Neural cell (in vitro differentiated cells): Measurements from ENCODE around the gene SRP9. TPM values are rescaled to one million over a fixed set of nuclear protein-coding genes. Genes with fewer than 3 reads are reported as not detected.

Experiments used
- H2AFZ ChIP-seq: fragments of 200-600, 300-800 bp; sonication (generic), shearing (Covaris generic); 2 replicates; pipeline ENCODE4 v1.6.0; 2014; ENCODE audit warnings: low read depth, mild to moderate bottlenecking, antibody characterized with exemption, low read length, moderate library complexity
- H3F3A ChIP-seq: fragments of 200-600 bp; shearing (Covaris generic); 2 replicates; pipeline ENCODE4 v1.6.1; 2016; ENCODE audit warnings: mild to moderate bottlenecking, moderate library complexity, mixed read lengths, antibody characterized with exemption, low read length; ENCODE audit not compliant: insufficient read depth, poor library complexity, severe bottlenecking
- H3K27ac ChIP-seq: fragments of 200-600, 300-800 bp; sonication (generic), shearing (Covaris generic); 2 replicates; pipeline ENCODE4 v1.5.1; 2014; ENCODE audit warnings: mild to moderate bottlenecking, low read length, moderate library complexity
- H3K27me3 ChIP-seq: fragments of 300-800, 200-600 bp; sonication (generic), shearing (Covaris generic); 2 replicates; pipeline ENCODE4 v1.6.0; 2014; ENCODE audit warnings: mild to moderate bottlenecking, low read depth, low read length, moderate library complexity; ENCODE audit not compliant: insufficient read depth
- H3K36me3 ChIP-seq: fragments of 300-800, 200-600 bp; sonication (generic), shearing (Covaris generic); 2 replicates; pipeline ENCODE4 v1.5.1; 2014; ENCODE audit warnings: mild to moderate bottlenecking, antibody characterized with exemption, low read length, moderate library complexity; ENCODE audit not compliant: insufficient read depth
- H3K4me2 ChIP-seq: fragments of 300-800, 200-600 bp; sonication (generic), shearing (Covaris generic); 2 replicates; pipeline ENCODE4 v1.6.0; 2014; ENCODE audit warnings: mild to moderate bottlenecking, low read length
- H3K4me3 ChIP-seq: fragments of 300-800, 200-600 bp; sonication (generic), shearing (Covaris generic); 2 replicates; pipeline ENCODE4 v1.5.1; 2014; ENCODE audit warnings: mild to moderate bottlenecking, low read length, moderate library complexity
- H3K79me2 ChIP-seq: fragments of 200-600 bp; shearing (Covaris generic); replicated peaks from 2 replicates; pipeline ENCODE4 v1.6.0; 2014; ENCODE audit warnings: mild to moderate bottlenecking, low read length, moderate library complexity; ENCODE audit not compliant: insufficient read depth
- H3K9ac ChIP-seq: fragments of 300-800, 200-600 bp; sonication (generic), shearing (Covaris generic); 2 replicates; pipeline ENCODE4 v1.6.1; 2016; ENCODE audit warnings: mild to moderate bottlenecking, low read length, mixed read lengths
- H3K9me2 ChIP-seq: fragments of 200-600 bp; shearing (Covaris generic); 2 replicates; pipeline ENCODE4 v1.6.1; 2016; ENCODE audit warnings: mild to moderate bottlenecking, low read length, mixed read lengths; ENCODE audit not compliant: insufficient read depth
- H3K9me3 ChIP-seq: fragments of 200-600, 300-800 bp; sonication (generic), shearing (Covaris generic); 2 replicates; pipeline ENCODE4 v1.6.1; 2016; ENCODE audit warnings: mild to moderate bottlenecking, mixed run types, low read length, moderate library complexity, mixed read lengths
- H4K20me1 ChIP-seq: fragments of 200-600 bp; shearing (Covaris generic); 2 replicates; pipeline ENCODE4 v1.6.1; 2016; ENCODE audit warnings: mild to moderate bottlenecking, mixed run types; ENCODE audit not compliant: insufficient read depth
- EP300 ChIP-seq: fragments of 450-650 bp; conservative IDR thresholded peaks from 2 replicates; pipeline ENCODE4 v1.6.1; 2014; ENCODE audit warnings: antibody characterized with exemption, mild to moderate bottlenecking, moderate library complexity; ENCODE audit not compliant: poor library complexity, severe bottlenecking
- EZH2 ChIP-seq: fragments of 200-600, 300-800 bp; shearing (Covaris generic), sonication (generic); IDR thresholded peaks from 2 replicates; pipeline ENCODE4 v1.6.1; 2014; ENCODE audit warnings: antibody characterized with exemption, low read length, borderline replicate concordance, mild to moderate bottlenecking; ENCODE audit not compliant: insufficient read depth, poor library complexity, severe bottlenecking
- MXI1 ChIP-seq: fragments of 450-650 bp; conservative IDR thresholded peaks from 2 replicates; pipeline ENCODE4 v1.6.1; 2014; ENCODE audit warnings: antibody characterized with exemption, mild to moderate bottlenecking; ENCODE audit not compliant: poor library complexity, severe bottlenecking
- POLR2AphosphoS5 ChIP-seq: IDR thresholded peaks from 2 replicates; pipeline ENCODE4 v1.6.1; 2012
- RAD21 ChIP-seq: fragments of 450-650 bp; conservative IDR thresholded peaks from 2 replicates; pipeline ENCODE4 v1.6.1; 2014; ENCODE audit warnings: antibody characterized with exemption, mild to moderate bottlenecking, moderate library complexity
- REST ChIP-seq: IDR thresholded peaks from 2 replicates; pipeline ENCODE4 v1.6.1; 2012; ENCODE audit warnings: borderline replicate concordance
- SMC3 ChIP-seq: fragments of 450-650 bp; conservative IDR thresholded peaks from 2 replicates; pipeline ENCODE4 v1.6.1; 2014; ENCODE audit warnings: antibody characterized with exemption, mild to moderate bottlenecking, moderate library complexity; ENCODE audit not compliant: poor library complexity
- TAF1 ChIP-seq: IDR thresholded peaks from 2 replicates; pipeline ENCODE4 v1.6.1; 2012; ENCODE audit warnings: low read depth
- polyA plus RNA-seq: library from polyadenylated mRNA; depleted of rRNA; stranded (reverse); fragments of >200 nt; gene quantifications from 2 replicates; pipeline ENCODE4 v1.2.3, GENCODE V29; 2014
- TF ChIP-seq, protein P1 (sequence below): fragments of 450-650 bp; IDR thresholded peaks from 2 replicates; pipeline ENCODE4 v1.5.1; 2014; ENCODE audit warnings: antibody characterized with exemption, mild to moderate bottlenecking, moderate library complexity; ENCODE audit not compliant: poor library complexity, severe bottlenecking

The SRP9 gene
- polyA plus RNA-seq, 1 donor from 2014 or later = 1,838 TPM

- no peaks in the 10 kb centered on the region for H3K36me3 ChIP-seq
- no peaks in the 10 kb centered on the region for H3K27me3 ChIP-seq
- H3K4me3 ChIP-seq = peak overlapping the region; percentile 51
- H3F3A ChIP-seq = no peaks in the 10 kb centered on the region
- peak overlapping the region; percentile 35 for H3K4me2 ChIP-seq
- TF ChIP-seq SMC3 (no peak), TAF1 (no peak), RAD21 (no peak), REST (no peak), EZH2 (no peak), POLR2AphosphoS5 (peak; percentile 18), MXI1 (peak; percentile 13), EP300 (no peak)
- TF ChIP-seq, protein P1, sequence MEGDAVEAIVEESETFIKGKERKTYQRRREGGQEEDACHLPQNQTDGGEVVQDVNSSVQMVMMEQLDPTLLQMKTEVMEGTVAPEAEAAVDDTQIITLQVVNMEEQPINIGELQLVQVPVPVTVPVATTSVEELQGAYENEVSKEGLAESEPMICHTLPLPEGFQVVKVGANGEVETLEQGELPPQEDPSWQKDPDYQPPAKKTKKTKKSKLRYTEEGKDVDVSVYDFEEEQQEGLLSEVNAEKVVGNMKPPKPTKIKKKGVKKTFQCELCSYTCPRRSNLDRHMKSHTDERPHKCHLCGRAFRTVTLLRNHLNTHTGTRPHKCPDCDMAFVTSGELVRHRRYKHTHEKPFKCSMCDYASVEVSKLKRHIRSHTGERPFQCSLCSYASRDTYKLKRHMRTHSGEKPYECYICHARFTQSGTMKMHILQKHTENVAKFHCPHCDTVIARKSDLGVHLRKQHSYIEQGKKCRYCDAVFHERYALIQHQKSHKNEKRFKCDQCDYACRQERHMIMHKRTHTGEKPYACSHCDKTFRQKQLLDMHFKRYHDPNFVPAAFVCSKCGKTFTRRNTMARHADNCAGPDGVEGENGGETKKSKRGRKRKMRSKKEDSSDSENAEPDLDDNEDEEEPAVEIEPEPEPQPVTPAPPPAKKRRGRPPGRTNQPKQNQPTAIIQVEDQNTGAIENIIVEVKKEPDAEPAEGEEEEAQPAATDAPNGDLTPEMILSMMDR = peak; percentile 43
- H3K79me2 ChIP-seq = no peaks in the 10 kb centered on the region
- H3K27ac ChIP-seq = peak overlapping the region; percentile 58
- no peaks in the 10 kb centered on the region for H3K9me2 ChIP-seq
- H4K20me1 ChIP-seq = no peaks in the 10 kb centered on the region
- H2AFZ ChIP-seq = peak overlapping the region; percentile 57
- peak overlapping the region; percentile 49 for H3K9ac ChIP-seq
- H3K9me3 ChIP-seq = no peaks in the 10 kb centered on the region
Observed at GRCh38 chr1:225746361-225747179, 31.1 kb upstream of the SRP9 start.

DNA sequence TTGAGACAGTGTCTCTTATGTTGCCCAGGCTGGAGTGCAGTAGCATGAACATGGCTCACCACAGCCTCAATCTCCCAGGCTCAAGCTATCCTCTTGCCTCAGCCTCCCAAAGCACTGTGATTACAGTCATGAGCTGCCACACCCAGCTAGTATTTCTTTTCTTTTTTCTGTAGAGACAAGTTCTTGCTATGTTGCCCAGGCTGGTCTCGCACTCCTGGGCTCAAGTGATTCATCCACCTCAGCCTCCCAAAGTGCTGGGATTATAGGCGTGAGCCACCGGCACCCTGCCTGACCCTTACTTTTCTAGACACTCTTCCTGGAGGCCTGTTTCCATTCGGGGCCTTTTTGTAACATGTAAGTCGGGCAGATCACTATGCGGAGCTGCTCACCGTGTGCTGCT, 30.1 kb upstream of the SRP9 start:
- no peaks in the 10 kb centered on the region for H4K20me1 ChIP-seq
- no peak overlapping the region for H3K27ac ChIP-seq
- H2AFZ ChIP-seq = no peak overlapping the region
- H3K9me3 ChIP-seq = no peaks in the 10 kb centered on the region
- no peaks in the 10 kb centered on the region for H3K36me3 ChIP-seq
- no peaks in the 10 kb centered on the region for H3F3A ChIP-seq
- H3K4me2 ChIP-seq = no peak overlapping the region
- no peak overlapping the region for H3K4me3 ChIP-seq
- H3K9ac ChIP-seq = no peak overlapping the region
- no peak for TF ChIP-seq POLR2AphosphoS5
- TF ChIP-seq EZH2 = no peak
- no peak for TF ChIP-seq MXI1
- no peak for TF ChIP-seq TAF1
- no peak for TF ChIP-seq SMC3
- no peak for TF ChIP-seq EP300
- no peak for TF ChIP-seq REST
- TF ChIP-seq, protein P1 = no peak
- no peaks in the 10 kb centered on the region for H3K27me3 ChIP-seq
- no peaks in the 10 kb centered on the region for H3K79me2 ChIP-seq
- H3K9me2 ChIP-seq = no peaks in the 10 kb centered on the region
